Jurkat, Clone E6-1 (cell line): ENCODE measurements around the gene MICAL3.

ENCODE experiments used
- DNase-seq: peaks from one replicate; pipeline ENCODE4 v3.0.0-alpha.2; 2011; ENCODE audit warnings: low read depth, low spot score
- H3K4me3 ChIP-seq: 2 replicates; pipeline ENCODE4 v1.5.1; 2011; ENCODE audit warnings: mild to moderate bottlenecking, low read length, control low read depth, moderate library complexity

The MICAL3 gene

GRCh38 chr22:17744430-17744829, 279.9 kb downstream of the MICAL3 start:
- DNase-seq: no peak
- no peak overlapping the region for H3K4me3 ChIP-seq

- H3K4me3 ChIP-seq: no peak overlapping the region
- DNase-seq: no peak
These were observed 280.5 kb downstream of the MICAL3 start for GRCh38 chr22:17743661-17744411.

GRCh38 chr22:17742527-17742902, 281.8 kb downstream of the MICAL3 start:
- peak; percentile 49 for DNase-seq

GRCh38 chr22:17741866-17742526, 282.4 kb downstream of the MICAL3 start:
- H3K4me3 ChIP-seq: no peak overlapping the region
- DNase-seq: no peak

More at GRCh38 chr22:17742527-17742902, 281.8 kb downstream of the MICAL3 start:
- no peak overlapping the region for H3K4me3 ChIP-seq

GRCh38 chr22:17739196-17739975, 285.0 kb downstream of the MICAL3 start:
- no peak overlapping the region for H3K4me3 ChIP-seq
- no peak for DNase-seq

GRCh38 chr22:17738386-17739128, 285.8 kb downstream of the MICAL3 start:
- H3K4me3 ChIP-seq: no peak overlapping the region
- no peak for DNase-seq
